BE2C (cell line): Measurements from ENCODE around the gene EARS2.
"Not testable (repeated sequence)": the region's sequence is repeated elsewhere in the genome, so short reads cannot be mapped to it uniquely, and the experiment has no call there.

Source experiments
- DNase-seq: peaks from one replicate; pipeline ENCODE4 v3.0.0-alpha.2; 2020
- H3K27me3 ChIP-seq: fragments of 250-450 bp; sonication (Bioruptor Pico); 2 replicates; pipeline ENCODE4 v1.5.1; 2020; ENCODE audit warnings: mild to moderate bottlenecking
- H3K36me3 ChIP-seq: fragments of 250-450 bp; sonication (Bioruptor Pico); 2 replicates; pipeline ENCODE4 v1.5.1; 2020; ENCODE audit warnings: mild to moderate bottlenecking
- H3K4me1 ChIP-seq: fragments of 250-450 bp; sonication (Bioruptor Pico); 2 replicates; pipeline ENCODE4 v1.5.1; 2020
- H3K4me3 ChIP-seq: 2 replicates; pipeline ENCODE4 v1.5.1; 2011; ENCODE audit warnings: low read depth, low read length
- H3K9me3 ChIP-seq: fragments of 250-450 bp; sonication (Bioruptor Pico); 2 replicates; pipeline ENCODE4 v1.5.1; 2020
- CTCF ChIP-seq: IDR thresholded peaks from 2 replicates; pipeline ENCODE4 v1.5.1; 2012; ENCODE audit warnings: mild to moderate bottlenecking, low read depth, low read length

Gene EARS2

GRCh38 chr16:23549938-23550337, 7.2 kb downstream of the EARS2 start:
- no peak for DNase-seq
- Histone ChIP-seq H3K9me3 (no peaks in the 10 kb centered on the region), H3K4me1 (no peaks in the 10 kb centered on the region), H3K27me3 (no peaks in the 10 kb centered on the region), H3K4me3 (no peak overlapping the region), H3K36me3 (peaks cover 78% of the 10 kb centered on the region)
- TF ChIP-seq CTCF = no peak

GRCh38 chr16:23544436-23544835, 12.7 kb downstream of the EARS2 start:
- H3K4me3 ChIP-seq = no peak overlapping the region
- no peaks in the 10 kb centered on the region for H3K27me3 ChIP-seq
- no peak for DNase-seq
- no peaks in the 10 kb centered on the region for H3K9me3 ChIP-seq
- no peak for TF ChIP-seq CTCF
- peaks cover 79% of the 10 kb centered on the region for H3K36me3 ChIP-seq
- H3K4me1 ChIP-seq = no peaks in the 10 kb centered on the region

- not testable (repeated sequence) for H3K4me1 ChIP-seq, DNase-seq, H3K9me3 ChIP-seq, H3K27me3 ChIP-seq, H3K4me3 ChIP-seq
- peaks cover 66% of the 10 kb centered on the region for H3K36me3 ChIP-seq
Measured at GRCh38 chr16:23540817-23541178, 16.4 kb downstream of the EARS2 start.

DNA sequence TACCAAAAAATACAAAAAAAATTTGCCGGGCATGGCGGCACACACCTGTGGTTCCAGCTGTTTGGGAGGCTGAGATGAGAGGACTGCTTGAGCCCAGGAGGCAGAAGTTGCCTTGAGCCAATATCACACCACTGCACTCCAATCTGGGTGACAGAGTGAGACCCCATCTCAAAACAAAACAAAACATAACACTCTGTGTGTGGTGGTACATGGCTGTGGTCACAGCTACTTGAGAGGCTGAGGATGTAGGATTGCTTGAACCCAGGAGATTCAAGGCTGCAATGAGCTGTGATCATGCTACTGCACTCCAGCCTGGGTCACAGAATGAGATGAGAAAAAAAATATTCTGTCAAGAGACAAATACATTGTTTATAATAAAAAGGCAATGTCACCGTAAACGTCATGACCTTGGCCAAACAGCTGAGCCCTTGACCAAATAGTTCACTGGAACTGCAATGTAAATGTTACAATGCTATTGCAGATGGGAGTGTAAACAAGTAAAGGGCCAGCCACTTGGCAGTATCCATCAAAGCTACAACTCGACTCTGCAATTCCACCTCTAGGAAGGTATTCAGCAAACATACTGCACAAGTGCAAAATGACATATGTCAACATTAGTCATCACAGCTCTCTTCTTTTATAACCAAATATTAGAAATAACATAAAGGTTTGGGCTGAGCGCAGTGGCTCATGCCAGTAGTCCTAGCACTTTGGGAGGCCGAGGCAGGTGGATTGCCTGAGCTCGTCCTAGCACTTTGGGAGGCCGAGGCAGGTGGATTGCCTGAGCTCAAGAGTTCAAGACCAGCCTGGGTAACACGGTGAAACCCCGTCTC, 16.9 kb downstream of the EARS2 start:
- Histone ChIP-seq H3K4me1 (no peaks in the 10 kb centered on the region), H3K27me3 (no peaks in the 10 kb centered on the region), H3K4me3 (no peak overlapping the region), H3K36me3 (peaks cover 66% of the 10 kb centered on the region), H3K9me3 (no peaks in the 10 kb centered on the region)
- no peak for DNase-seq
- TF ChIP-seq CTCF = no peak

DNA sequence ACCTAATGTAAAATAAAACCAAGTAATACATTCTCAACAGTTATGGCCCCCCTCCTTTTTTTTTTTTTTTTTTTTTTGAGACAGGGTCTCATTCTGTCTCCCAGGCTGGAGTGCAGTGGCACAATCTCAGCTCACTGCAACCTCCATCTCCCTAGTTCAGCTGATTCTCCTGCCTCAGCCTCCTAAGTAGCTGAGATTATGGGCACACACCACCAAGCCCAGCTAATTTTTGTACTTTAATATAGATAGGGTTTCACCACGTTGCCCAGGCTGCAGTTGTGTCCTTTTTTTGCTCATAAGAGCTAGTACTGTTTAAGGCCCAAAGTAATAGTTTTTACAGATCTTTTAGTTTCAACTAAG, 18.3 kb downstream of the EARS2 start:
- no peak overlapping the region for H3K4me3 ChIP-seq
- peaks cover 66% of the 10 kb centered on the region for H3K36me3 ChIP-seq
- no peaks in the 10 kb centered on the region for H3K9me3 ChIP-seq
- TF ChIP-seq CTCF = no peak
- H3K27me3 ChIP-seq = no peaks in the 10 kb centered on the region
- no peaks in the 10 kb centered on the region for H3K4me1 ChIP-seq
- no peak for DNase-seq

DNA sequence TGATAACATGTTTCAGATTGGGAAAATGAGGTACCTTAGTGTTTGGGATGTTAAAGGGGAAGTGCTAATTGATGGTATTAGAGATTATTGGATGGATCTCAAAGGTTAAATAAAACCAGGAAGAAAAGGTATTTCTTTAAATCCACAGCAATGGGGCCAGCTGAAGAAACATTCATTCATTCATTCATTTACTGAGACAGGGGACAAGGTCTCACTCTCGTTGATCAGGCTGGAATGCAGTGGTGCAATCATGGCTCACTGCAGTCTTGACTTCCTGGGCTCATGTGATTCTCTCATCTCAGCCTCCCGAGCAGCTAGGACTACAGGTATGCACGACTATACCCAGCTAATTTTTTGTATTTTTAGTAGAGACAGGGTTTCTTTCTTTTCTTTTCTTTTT, 19.8 kb downstream of the EARS2 start:
- no peak for TF ChIP-seq CTCF
- H3K9me3 ChIP-seq = no peaks in the 10 kb centered on the region
- no peaks in the 10 kb centered on the region for H3K27me3 ChIP-seq
- no peaks in the 10 kb centered on the region for H3K4me1 ChIP-seq
- peaks cover 75% of the 10 kb centered on the region for H3K36me3 ChIP-seq
- H3K4me3 ChIP-seq = no peak overlapping the region
- DNase-seq = no peak
